Endodermal cell (in vitro differentiated cells): ENCODE measurements around the gene XIAP. TPM values are rescaled to one million over a fixed set of nuclear protein-coding genes. Genes with fewer than 3 reads are reported as not detected.
"Not testable (repeated sequence)": the region's sequence is repeated elsewhere in the genome, so short reads cannot be mapped to it uniquely, and the experiment has no call there.

ENCODE experiments used
- DNase-seq: peaks from one replicate; pipeline ENCODE4 v3.0.0-alpha.2; 2017
- H3K27ac ChIP-seq: 2 replicates; pipeline ENCODE4 v1.5.1; 2013; ENCODE audit warnings: mild to moderate bottlenecking, low read depth, low read length, moderate library complexity
- H3K27me3 ChIP-seq: 2 replicates; pipeline ENCODE4 v1.6.1; 2013; ENCODE audit warnings: mild to moderate bottlenecking, low read length, moderate library complexity; ENCODE audit not compliant: insufficient read depth, control insufficient read depth, poor library complexity, severe bottlenecking
- H3K36me3 ChIP-seq: 2 replicates; pipeline ENCODE4 v1.7.0; 2013; ENCODE audit warnings: mild to moderate bottlenecking, low read length, moderate library complexity; ENCODE audit not compliant: control insufficient read depth, insufficient read depth
- H3K4me1 ChIP-seq: one replicate; pipeline ENCODE4 v1.7.0; 2013; ENCODE audit warnings: low read length; ENCODE audit not compliant: control insufficient read depth, insufficient read depth
- H3K4me3 ChIP-seq: 2 replicates; pipeline ENCODE4 v1.5.1; 2013; ENCODE audit warnings: mild to moderate bottlenecking, low read length, moderate library complexity
- H3K9ac ChIP-seq: 2 replicates; pipeline ENCODE4 v1.6.1; 2013; ENCODE audit warnings: mild to moderate bottlenecking, low read length, moderate library complexity; ENCODE audit not compliant: poor library complexity, severe bottlenecking; ENCODE audit errors: extremely low read depth
- H3K9me3 ChIP-seq: 2 replicates; pipeline ENCODE4 v1.6.1; 2013; ENCODE audit warnings: mild to moderate bottlenecking, low read length, moderate library complexity; ENCODE audit not compliant: control insufficient read depth
- H3K27ac Mint-ChIP-seq: 2 replicates; pipeline ENCODE4 v1.8.0; 2020; ENCODE audit warnings: mixed read lengths
- H3K27me3 Mint-ChIP-seq: 2 replicates; pipeline ENCODE4 v1.8.0; 2021; ENCODE audit warnings: mild to moderate bottlenecking, mixed read lengths; ENCODE audit not compliant: insufficient read depth
- H3K36me3 Mint-ChIP-seq: 2 replicates; pipeline ENCODE4 v1.8.0; 2020; ENCODE audit warnings: low read depth, mixed read lengths
- H3K4me1 Mint-ChIP-seq: 2 replicates; pipeline ENCODE4 v1.8.0; 2020; ENCODE audit warnings: mixed read lengths
- H3K4me3 Mint-ChIP-seq: 2 replicates; pipeline ENCODE4 v1.8.0; 2020; ENCODE audit warnings: mild to moderate bottlenecking, moderate library complexity, mixed read lengths
- H3K9me3 Mint-ChIP-seq: 2 replicates; pipeline ENCODE4 v1.8.0; 2020; ENCODE audit warnings: mild to moderate bottlenecking, mixed read lengths
- CTCF ChIP-seq: fragments of 200-600 bp; sonication (generic); conservative IDR thresholded peaks from 2 replicates; pipeline ENCODE4 v1.5.0; 2021; ENCODE audit warnings: antibody characterized with exemption, mild to moderate bottlenecking
- WGBS, 2 experiments: methylation state at CpG; one replicate each; pipeline versions ENCODE4 v1.1.5 to v1.1.7; 2013; ENCODE audit warnings: missing lambda C conversion rate in 2 of 2, mixed read lengths in 1 of 2; ENCODE audit not compliant: insufficient coverage in 1 of 2, insufficient read length in 1 of 2; 5-methylcytosine and 5-hydroxymethylcytosine counted together
- total RNA-seq, 2 donors: library from RNA; stranded (reverse); fragmentation: NEBNext Ultra II Directional in 1 of 2; extraction: Animal tissue kit (Norgen Biotek cat#: 25700) in 1 of 2; gene quantifications; 2 replicates in 1 of 2; 3 replicates in 1 of 2; pipeline ENCODE4 v1.2.1, GENCODE V29; 2021

The XIAP gene
- total RNA-seq, 2 donors from 2014 or later = 59.1 to 59.8 TPM

DNA sequence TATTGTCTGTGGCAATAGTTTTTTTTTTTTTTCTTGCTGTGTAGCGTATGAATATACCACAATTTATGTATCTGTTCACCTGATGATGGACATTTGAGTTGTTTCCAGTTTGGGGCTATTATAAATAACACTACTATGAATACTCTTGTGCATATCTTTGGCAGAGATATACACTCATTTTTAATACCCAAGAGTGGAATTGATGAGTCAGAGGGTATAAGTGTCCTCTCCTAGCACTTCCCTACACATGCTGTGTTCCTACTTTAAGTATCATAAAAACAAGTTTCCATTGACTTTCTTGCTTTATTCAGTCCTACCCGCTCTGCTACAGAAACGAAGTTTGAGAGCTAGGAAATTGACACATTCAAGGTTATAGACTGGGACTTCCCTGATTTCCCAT is 39.8 kb downstream of the XIAP start:
- Mint-ChIP-seq H3K9me3 (peaks cover 40% of the 10 kb centered on the region), H3K27ac (no peak overlapping the region), H3K36me3 (peaks cover 46% of the 10 kb centered on the region), H3K4me3 (no peak overlapping the region), H3K4me1 (no peaks in the 10 kb centered on the region), H3K27me3 (no peaks in the 10 kb centered on the region)
- H3K4me1 ChIP-seq = no peaks in the 10 kb centered on the region
- WGBS, 2 experiments = 96 to 100% methylated on average over 1 to 2 of the region's 3 CpGs
- no peak overlapping the region for H3K27ac ChIP-seq
- TF ChIP-seq CTCF = no peak
- no peaks in the 10 kb centered on the region for H3K27me3 ChIP-seq
- H3K4me3 ChIP-seq = no peak overlapping the region
- no peak for DNase-seq
- peaks cover 26% of the 10 kb centered on the region for H3K36me3 ChIP-seq
- no peaks in the 10 kb centered on the region for H3K9me3 ChIP-seq
- H3K9ac ChIP-seq = no peak overlapping the region

- DNase-seq, H3K4me3 Mint-ChIP-seq, H3K27ac Mint-ChIP-seq, H3K4me1 Mint-ChIP-seq, H3K27ac ChIP-seq, H3K27me3 Mint-ChIP-seq, H3K4me1 ChIP-seq, H3K4me3 ChIP-seq, H3K27me3 ChIP-seq, H3K9me3 ChIP-seq, H3K9ac ChIP-seq: not testable (repeated sequence)
- WGBS, 2 experiments = 98% methylated on average over 5 of the region's 7 CpGs; no CpG with 5 or more reads in 1 of the 2 experiments
- H3K36me3 ChIP-seq = peaks cover 29% of the 10 kb centered on the region
- H3K9me3 Mint-ChIP-seq = peaks cover 34% of the 10 kb centered on the region
- H3K36me3 Mint-ChIP-seq = peaks cover 31% of the 10 kb centered on the region
Measured at GRCh38 chrX:123903261-123903660, 43.4 kb downstream of the XIAP start.

DNA sequence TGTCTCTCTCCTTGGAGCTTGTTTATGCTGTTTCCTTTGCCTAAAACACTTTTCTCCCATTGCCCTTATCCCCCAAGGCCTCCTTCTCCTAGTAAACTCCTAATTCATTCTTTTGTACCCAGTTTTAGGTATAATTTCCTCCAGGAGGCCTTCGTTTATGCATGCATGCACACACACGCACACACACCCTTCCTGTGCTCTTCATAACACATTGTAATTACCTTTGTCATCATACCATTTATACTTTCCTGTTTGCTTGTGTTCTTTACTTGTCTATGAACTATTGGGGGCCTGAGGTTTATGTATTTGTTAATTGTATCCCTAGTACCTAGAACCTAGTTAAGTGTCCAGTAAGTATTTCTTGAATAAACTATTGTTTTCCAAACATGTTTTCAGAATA is 45.5 kb downstream of the XIAP start:
- no peak overlapping the region for H3K9ac ChIP-seq
- H3K4me1 ChIP-seq = no peaks in the 10 kb centered on the region
- TF ChIP-seq CTCF = no peak
- Mint-ChIP-seq H3K4me1 (no peaks in the 10 kb centered on the region), H3K27ac (no peak overlapping the region), H3K36me3 (peaks cover 32% of the 10 kb centered on the region), H3K27me3 (no peaks in the 10 kb centered on the region), H3K9me3 (peaks cover 34% of the 10 kb centered on the region), H3K4me3 (no peak overlapping the region)
- H3K36me3 ChIP-seq = peaks cover 26% of the 10 kb centered on the region
- 94% methylated on average over 2 of the region's 2 CpGs; no CpG with 5 or more reads in 1 of the 2 experiments for WGBS, 2 experiments
- H3K4me3 ChIP-seq = no peak overlapping the region
- no peaks in the 10 kb centered on the region for H3K27me3 ChIP-seq
- no peak overlapping the region for H3K27ac ChIP-seq
- no peaks in the 10 kb centered on the region for H3K9me3 ChIP-seq
- no peak for DNase-seq
